Suppressor macrophage treated with lipopolysaccharide for 4 hours (primary cell): ENCODE data around the gene UBA3.

Source experiments
- DNase-seq: peaks from one replicate; pipeline ENCODE4 v3.0.0-alpha.2; 2020

The UBA3 gene

GRCh38 chr3:69065318-69065964 lies 14.7 kb downstream of the UBA3 start:
- no peak for DNase-seq

GRCh38 chr3:69063636-69064035 lies 16.5 kb downstream of the UBA3 start:
- no peak for DNase-seq

- DNase-seq = no peak
Observed at GRCh38 chr3:69059688-69060087, 20.5 kb downstream of the UBA3 start.

GRCh38 chr3:69058947-69059224 lies 21.3 kb downstream of the UBA3 start:
- no peak for DNase-seq

- no peak for DNase-seq
Observed at GRCh38 chr3:69058180-69058946, 21.8 kb downstream of the UBA3 start.

GRCh38 chr3:69052472-69052898 lies 27.7 kb downstream of the UBA3 start:
- no peak for DNase-seq

- peak; percentile 100 for DNase-seq
Observed at GRCh38 chr3:69051756-69052471, 28.3 kb downstream of the UBA3 start, which contains the start of gene TMF1. TMF1 (minus strand) TSS chr3:69052333; CDS start chr3:69052086, 247 bp downstream.

- DNase-seq = no peak
Observed at GRCh38 chr3:69048990-69049389, 31.2 kb downstream of the UBA3 start.

GRCh38 chr3:69044608-69045007 lies 35.6 kb downstream of the UBA3 start:
- DNase-seq = no peak

- peak; percentile 93 for DNase-seq
Observed at GRCh38 chr3:69033470-69033869, 46.7 kb downstream of the UBA3 start.

GRCh38 chr3:69032737-69033136 lies 47.4 kb downstream of the UBA3 start:
- no peak for DNase-seq

- DNase-seq = no peak
Observed at GRCh38 chr3:69032142-69032541, 48.0 kb downstream of the UBA3 start.

GRCh38 chr3:69031635-69032034 lies 48.5 kb downstream of the UBA3 start:
- no peak for DNase-seq

- no peak for DNase-seq
Observed at GRCh38 chr3:69020857-69021256, 59.3 kb downstream of the UBA3 start.

GRCh38 chr3:69020424-69020823 lies 59.7 kb downstream of the UBA3 start:
- DNase-seq = no peak

- DNase-seq = no peak
Observed at GRCh38 chr3:69016901-69017300, 63.3 kb downstream of the UBA3 start.

GRCh38 chr3:69016102-69016501 lies 64.1 kb downstream of the UBA3 start:
- DNase-seq = no peak

- no peak for DNase-seq
Observed at GRCh38 chr3:69014022-69014580, 66.1 kb downstream of the UBA3 start.

GRCh38 chr3:69013253-69014021 lies 66.7 kb downstream of the UBA3 start, which contains the start of gene EOGT:
EOGT (minus strand) TSS chr3:69013684; CDS start chr3:69009846, 3,838 bp downstream.
- peak; percentile 89 for DNase-seq

GRCh38 chr3:69012800-69013252 lies 67.3 kb downstream of the UBA3 start:
- peak; percentile 61 for DNase-seq

- no peak for DNase-seq
Observed at GRCh38 chr3:69012100-69012799, 67.9 kb downstream of the UBA3 start.
